A673 (cell line): ENCODE measurements around the gene MAN1C1. TPM values are rescaled to one million over a fixed set of nuclear protein-coding genes. Genes with fewer than 3 reads are reported as not detected.

Experiments
- BruUV-seq: library from RNA; stranded (reverse); fragments of 400-500 nt; replicated peaks from 2 replicates; lab custom pipeline; 2021; lab: Mats Ljungman, UMichigan
- CTCF ChIA-PET: fragments of 300-600 bp; sonication (Branson Sonifier 250); formaldehyde crosslinking; loops from one replicate; lab custom pipeline; 2022; ENCODE audit warnings: antibody characterized with exemption; lab: Charles Lee
- POLR2A ChIA-PET: fragments of 300-600 bp; sonication (Branson Sonifier 250); formaldehyde crosslinking; loops from one replicate; lab custom pipeline; 2022; ENCODE audit warnings: antibody characterized with exemption; ENCODE audit not compliant: low non-redundant PET; lab: Charles Lee
- DNase-seq: peaks from one replicate; pipeline ENCODE4 v3.0.0-alpha.2; 2015; ENCODE audit warnings: low spot score
- H3K27ac ChIP-seq: fragments of 200-600 bp; sonication (generic); 2 replicates; pipeline ENCODE4 v1.5.1; 2016; ENCODE audit warnings: mixed run types, low read depth, mild to moderate bottlenecking, mixed read lengths, antibody characterized with exemption, low read length; ENCODE audit not compliant: poor library complexity, severe bottlenecking
- H3K27me3 ChIP-seq: fragments of 200-600 bp; sonication (generic); replicated peaks from 2 replicates; pipeline ENCODE4 v1.6.1; 2017; ENCODE audit warnings: mixed run types, low read depth, mild to moderate bottlenecking, mixed read lengths, antibody characterized with exemption, low read length; ENCODE audit not compliant: insufficient read depth, poor library complexity
- H3K36me3 ChIP-seq: fragments of 200-600 bp; sonication (generic); 2 replicates; pipeline ENCODE4 v1.6.1; 2016; ENCODE audit warnings: mixed run types, mild to moderate bottlenecking, mixed read lengths, antibody characterized with exemption, low read length; ENCODE audit not compliant: insufficient read depth, poor library complexity, severe bottlenecking
- H3K4me1 ChIP-seq: fragments of 200-600 bp; sonication (generic); 2 replicates; pipeline ENCODE4 v1.6.1; 2017; ENCODE audit warnings: mixed run types, mild to moderate bottlenecking, mixed read lengths, antibody characterized with exemption, low read length; ENCODE audit not compliant: insufficient read depth, poor library complexity, severe bottlenecking
- H3K4me3 ChIP-seq: fragments of 200-600 bp; sonication (generic); 2 replicates; pipeline ENCODE4 v1.5.1; 2016; ENCODE audit warnings: low read depth, mixed run types, mild to moderate bottlenecking, mixed read lengths, low read length; ENCODE audit not compliant: poor library complexity, severe bottlenecking
- H3K9me3 ChIP-seq: fragments of 200-600 bp; sonication (generic); 2 replicates; pipeline ENCODE4 v1.6.1; 2016; ENCODE audit warnings: mixed run types, low read depth, mild to moderate bottlenecking, mixed read lengths, antibody characterized with exemption, low read length; ENCODE audit not compliant: poor library complexity, severe bottlenecking
- CTCF ChIP-seq: fragments of 300-800, 200-600 bp; sonication (generic); conservative IDR thresholded peaks from 2 replicates; pipeline ENCODE4 v1.5.1; 2017; ENCODE audit warnings: low read depth, mild to moderate bottlenecking, antibody characterized with exemption, low read length, moderate library complexity, mixed read lengths
- EZH2 ChIP-seq: fragments of 200-600 bp; sonication (generic); IDR thresholded peaks from 2 replicates; pipeline ENCODE4 v1.6.1; 2017; ENCODE audit warnings: borderline replicate concordance, low read depth, mild to moderate bottlenecking, mixed read lengths, antibody characterized with exemption, low read length; ENCODE audit not compliant: poor library complexity, severe bottlenecking
- intact Hi-C: fragments of 100-400 bp; cut with micrococcal nuclease; formaldehyde crosslinking; loops from one replicate; pipeline ENCODE4 v1.10.0; 2022; ENCODE audit not compliant: unreplicated experiment
- total RNA-seq: library from RNA; stranded (reverse); gene quantifications from 2 replicates; pipeline ENCODE4 v1.2.3, GENCODE V29; 2021

Gene MAN1C1
- total RNA-seq, 1 experiment from 2014 or later: 0.21 TPM

- TF ChIP-seq EZH2: no peak
- TF ChIP-seq CTCF: no peak
- intact Hi-C loops: no loop called here
Observed at GRCh38 chr1:25798666-25799351, 182.2 kb downstream of the MAN1C1 start.

DNA sequence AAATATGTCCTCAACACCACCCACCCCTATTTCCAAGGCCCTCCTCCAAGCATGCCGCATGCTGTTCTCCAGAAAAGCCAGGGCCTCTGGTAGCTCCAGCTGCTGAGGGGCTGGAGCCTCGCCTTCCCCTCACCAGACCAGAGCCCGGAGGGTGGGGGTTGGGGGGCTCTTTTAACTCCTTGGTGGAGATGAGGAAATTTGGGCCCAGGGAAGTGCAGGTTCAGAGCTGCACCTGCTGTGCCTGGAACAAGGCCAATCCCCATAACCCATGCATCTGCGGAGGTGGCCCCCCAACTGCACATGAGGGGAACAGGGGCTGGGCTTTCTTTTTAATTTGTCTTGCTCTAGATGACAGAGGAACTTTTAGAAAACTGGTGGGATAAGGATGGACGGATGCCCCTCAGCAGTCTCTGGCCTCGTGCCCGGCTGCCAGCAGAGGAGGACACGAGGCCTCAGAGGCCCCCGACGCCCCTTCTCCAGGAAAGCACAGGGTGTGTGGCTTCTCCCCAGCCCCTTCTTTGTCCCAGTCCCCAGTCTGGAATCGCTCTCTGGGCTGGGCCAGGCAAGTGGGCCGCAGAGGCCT is 182.9 kb downstream of the MAN1C1 start:
- no peaks in the 10 kb centered on the region for H3K9me3 ChIP-seq
- H3K4me1 ChIP-seq: peaks cover 6% of the 10 kb centered on the region
- no peak for TF ChIP-seq EZH2
- no peak for TF ChIP-seq CTCF
- no peak overlapping the region for H3K27ac ChIP-seq
- ChIA-PET POLR2A (no interaction called here), CTCF (interaction anchor here (0.7 kb wide), 1 partner anchor 180 kb away, joined by 3 read pairs; no protein-coding TSS in a partner anchor)
- H3K36me3 ChIP-seq: no peaks in the 10 kb centered on the region
- H3K27me3 ChIP-seq: no peaks in the 10 kb centered on the region
- peak overlapping the region; percentile 49 for H3K4me3 ChIP-seq
- intact Hi-C loops: no loop called here
- BruUV-seq: no TSS peak
- DNase-seq: no peak

More at GRCh38 chr1:25798666-25799351, 182.2 kb downstream of the MAN1C1 start:
- no peak for DNase-seq
- BruUV-seq: no TSS peak
- H3K27ac ChIP-seq: no peak overlapping the region
- no peak overlapping the region for H3K4me3 ChIP-seq
- H3K36me3 ChIP-seq: no peaks in the 10 kb centered on the region
- CTCF ChIA-PET: interaction anchor here (0.7 to 1.3 kb wide), 2 partner anchors 12 to 180 kb away, joined by 3 read pairs; no protein-coding TSS in a partner anchor
- peaks cover 6% of the 10 kb centered on the region for H3K4me1 ChIP-seq
- POLR2A ChIA-PET: no interaction called here
- no peaks in the 10 kb centered on the region for H3K9me3 ChIP-seq
- H3K27me3 ChIP-seq: no peaks in the 10 kb centered on the region

GRCh38 chr1:25799935-25800702 is 183.5 kb downstream of the MAN1C1 start, which contains the start of gene SELENON:
Gene SELENON, plus strand, starts transcription at chr1:25800193. Its CDS starts 38 bp downstream, at chr1:25800231.
- peak; percentile 40 for DNase-seq
- H3K36me3 ChIP-seq: no peaks in the 10 kb centered on the region
- H3K4me3 ChIP-seq: peak within 1 kb of the TSS; percentile 57
- peak within 1 kb of the TSS; percentile 61 for H3K27ac ChIP-seq
- H3K9me3 ChIP-seq: no peaks in the 10 kb centered on the region
- BruUV-seq: no TSS peak
- ChIA-PET POLR2A (no interaction called here), CTCF (interaction anchor here (0.7 kb wide), 1 partner anchor 181 kb away, joined by 3 read pairs; no protein-coding TSS in a partner anchor)
- intact Hi-C loops: no loop called here
- no peaks in the 10 kb centered on the region for H3K27me3 ChIP-seq
- TF ChIP-seq EZH2: no peak
- TF ChIP-seq CTCF: no peak
- H3K4me1 ChIP-seq: peaks cover 6% of the 10 kb centered on the region
